Neuron (in vitro differentiated cells): Measurements from ENCODE around the gene RHBDF1.
"Not testable (repeated sequence)": the region's sequence is repeated elsewhere in the genome, so short reads cannot be mapped to it uniquely, and the experiment has no call there.

ENCODE experiments used
- H2AFZ ChIP-seq: one replicate; pipeline ENCODE4 v1.6.1; 2013; ENCODE audit warnings: low read depth, mild to moderate bottlenecking, inconsistent platforms, low read length, moderate library complexity
- H3K27me3 ChIP-seq: one replicate; pipeline ENCODE4 v1.6.1; 2013; ENCODE audit warnings: low read length; ENCODE audit not compliant: insufficient read depth
- H3K36me3 ChIP-seq: one replicate; pipeline ENCODE4 v1.6.1; 2013; ENCODE audit warnings: low read length; ENCODE audit not compliant: insufficient read depth
- H3K4me1 ChIP-seq: one replicate; pipeline ENCODE4 v1.6.1; 2013; ENCODE audit warnings: low read length; ENCODE audit not compliant: insufficient read depth
- H3K4me3 ChIP-seq: 2 replicates; pipeline ENCODE4 v1.5.1; 2013; ENCODE audit warnings: mild to moderate bottlenecking, low read length, moderate library complexity
- H3K9me3 ChIP-seq: one replicate; pipeline ENCODE4 v1.6.1; 2013; ENCODE audit warnings: low read length

RHBDF1 gene

GRCh38 chr16:20886-21285 is 51.5 kb downstream of the RHBDF1 start:
- not testable (repeated sequence) for H2AFZ ChIP-seq, H3K4me3 ChIP-seq, H3K9me3 ChIP-seq, H3K36me3 ChIP-seq, H3K27me3 ChIP-seq, H3K4me1 ChIP-seq

GRCh38 chr16:17062-17765 is 55.2 kb downstream of the RHBDF1 start:
- not testable (repeated sequence) for H3K36me3 ChIP-seq, H3K4me1 ChIP-seq

GRCh38 chr16:10772-11171 is 61.7 kb downstream of the RHBDF1 start:
- not testable (repeated sequence) for H3K9me3 ChIP-seq, H3K4me3 ChIP-seq, H2AFZ ChIP-seq, H3K4me1 ChIP-seq, H3K27me3 ChIP-seq, H3K36me3 ChIP-seq

More at GRCh38 chr16:17062-17765, 55.2 kb downstream of the RHBDF1 start:
- not testable (repeated sequence) for H3K4me3 ChIP-seq, H3K9me3 ChIP-seq, H3K27me3 ChIP-seq, H2AFZ ChIP-seq

- Histone ChIP-seq H2AFZ (no peak overlapping the region), H3K4me3 (peak overlapping the region; percentile 45), H3K4me1 (no peaks in the 10 kb centered on the region), H3K9me3 (no peaks in the 10 kb centered on the region), H3K36me3 (no peaks in the 10 kb centered on the region), H3K27me3 (no peaks in the 10 kb centered on the region)
Measured at GRCh38 chr16:9903-10665, 62.3 kb downstream of the RHBDF1 start.
